ENCODE data around the gene GFRAL. TPM values are rescaled to one million over a fixed set of nuclear protein-coding genes. Genes with fewer than 3 reads are reported as not detected.

GFRAL gene
- total RNA-seq, 2 experiments from 2014 or later = not detected

- H3K4me3 ChIP-seq (ENCODE audit: low read depth, low read length, poor library complexity, severe bottlenecking) = no peak overlapping the region
- no peaks in the 10 kb centered on the region for H3K9me3 ChIP-seq (ENCODE audit: low read length)
- ChIA-PET CTCF (ENCODE audit: unreplicated experiment) (no interaction called here), POLR2A (interaction anchor here (0.7 kb wide), 1 partner anchor 114 kb away, joined by 3 read pairs; no protein-coding TSS in a partner anchor)
- DNase-seq (ENCODE audit: low spot score) = no peak
- H3K4me2 ChIP-seq (ENCODE audit: low read length) = no peak overlapping the region
- no peak overlapping the region for H3K27ac ChIP-seq (ENCODE audit: low read depth, low read length, poor library complexity, severe bottlenecking)
- no peaks in the 10 kb centered on the region for H3K9me2 ChIP-seq (ENCODE audit: insufficient read depth, low read length)
- no peaks in the 10 kb centered on the region for H4K20me1 ChIP-seq (ENCODE audit: insufficient read depth, low read length)
- TF ChIP-seq, protein P1, sequence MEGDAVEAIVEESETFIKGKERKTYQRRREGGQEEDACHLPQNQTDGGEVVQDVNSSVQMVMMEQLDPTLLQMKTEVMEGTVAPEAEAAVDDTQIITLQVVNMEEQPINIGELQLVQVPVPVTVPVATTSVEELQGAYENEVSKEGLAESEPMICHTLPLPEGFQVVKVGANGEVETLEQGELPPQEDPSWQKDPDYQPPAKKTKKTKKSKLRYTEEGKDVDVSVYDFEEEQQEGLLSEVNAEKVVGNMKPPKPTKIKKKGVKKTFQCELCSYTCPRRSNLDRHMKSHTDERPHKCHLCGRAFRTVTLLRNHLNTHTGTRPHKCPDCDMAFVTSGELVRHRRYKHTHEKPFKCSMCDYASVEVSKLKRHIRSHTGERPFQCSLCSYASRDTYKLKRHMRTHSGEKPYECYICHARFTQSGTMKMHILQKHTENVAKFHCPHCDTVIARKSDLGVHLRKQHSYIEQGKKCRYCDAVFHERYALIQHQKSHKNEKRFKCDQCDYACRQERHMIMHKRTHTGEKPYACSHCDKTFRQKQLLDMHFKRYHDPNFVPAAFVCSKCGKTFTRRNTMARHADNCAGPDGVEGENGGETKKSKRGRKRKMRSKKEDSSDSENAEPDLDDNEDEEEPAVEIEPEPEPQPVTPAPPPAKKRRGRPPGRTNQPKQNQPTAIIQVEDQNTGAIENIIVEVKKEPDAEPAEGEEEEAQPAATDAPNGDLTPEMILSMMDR (conservative IDR thresholded peaks at IDR 0.05; ENCODE audit: low read length) = no peak
- TF ChIP-seq EZH2phosphoT487 (IDR thresholded peaks at IDR 0.05; ENCODE audit: borderline replicate concordance, low read depth, low read length) = no peak
- no peak overlapping the region for H2AFZ ChIP-seq (ENCODE audit: low read length)
- no peaks in the 10 kb centered on the region for H3K79me2 ChIP-seq (ENCODE audit: insufficient read depth, low read depth, low read length)
- BruUV-seq (replicated peaks) = no TSS peak
- H3K4me1 ChIP-seq (ENCODE audit: insufficient read depth, low read length, poor library complexity, severe bottlenecking) = no peaks in the 10 kb centered on the region
- H3K36me3 ChIP-seq (ENCODE audit: insufficient read depth, low read length) = no peaks in the 10 kb centered on the region
- intact Hi-C loops (cut with micrococcal nuclease; ENCODE audit: unreplicated experiment) = no loop called here
Measured at GRCh38 chr6:55282115-55282514, 45.2 kb upstream of the GFRAL start.

- no peak overlapping the region for H3K27ac ChIP-seq (ENCODE audit: low read depth, low read length, poor library complexity, severe bottlenecking)
- H4K20me1 ChIP-seq (ENCODE audit: insufficient read depth, low read length) = no peaks in the 10 kb centered on the region; the same call in 1 of the 2 replicates
- POLR2A ChIA-PET = no interaction called here
- BruUV-seq (replicated peaks) = no TSS peak
- H3K4me2 ChIP-seq (ENCODE audit: low read length) = no peak overlapping the region
- no peaks in the 10 kb centered on the region for H3K4me1 ChIP-seq (ENCODE audit: insufficient read depth, low read length, poor library complexity, severe bottlenecking)
- H3K9me2 ChIP-seq (ENCODE audit: insufficient read depth, low read length) = no peaks in the 10 kb centered on the region
- H3K79me2 ChIP-seq (ENCODE audit: insufficient read depth, low read depth, low read length) = no peaks in the 10 kb centered on the region
- no peak for TF ChIP-seq EZH2phosphoT487 (IDR thresholded peaks at IDR 0.05; ENCODE audit: borderline replicate concordance, low read depth, low read length)
- TF ChIP-seq, protein P1 (conservative IDR thresholded peaks at IDR 0.05; ENCODE audit: low read length) = no peak
- H3K36me3 ChIP-seq (ENCODE audit: insufficient read depth, low read length) = no peaks in the 10 kb centered on the region
- no peaks in the 10 kb centered on the region for H3K9me3 ChIP-seq (ENCODE audit: low read length)
- intact Hi-C loops (cut with micrococcal nuclease; ENCODE audit: unreplicated experiment) = no loop called here
- DNase-seq (ENCODE audit: low spot score) = no peak
- no peak overlapping the region for H2AFZ ChIP-seq (ENCODE audit: low read length)
- no peak overlapping the region for H3K4me3 ChIP-seq (ENCODE audit: low read depth, low read length, poor library complexity, severe bottlenecking)
- CTCF ChIA-PET (ENCODE audit: unreplicated experiment) = no interaction called here
Measured at GRCh38 chr6:55286824-55287223, 40.4 kb upstream of the GFRAL start.

- no peak for DNase-seq (ENCODE audit: low spot score)
- Histone ChIP-seq H4K20me1 (ENCODE audit: insufficient read depth, low read length) (no peaks in the 10 kb centered on the region; the same call in 1 of the 2 replicates), H2AFZ (ENCODE audit: low read length) (no peak overlapping the region), H3K36me3 (ENCODE audit: insufficient read depth, low read length) (no peaks in the 10 kb centered on the region), H3K79me2 (ENCODE audit: insufficient read depth, low read depth, low read length) (no peaks in the 10 kb centered on the region), H3K4me1 (ENCODE audit: insufficient read depth, low read length, poor library complexity, severe bottlenecking) (no peaks in the 10 kb centered on the region), H3K4me3 (ENCODE audit: low read depth, low read length, poor library complexity, severe bottlenecking) (no peak overlapping the region), H3K27ac (ENCODE audit: low read depth, low read length, poor library complexity, severe bottlenecking) (no peak overlapping the region), H3K9me2 (ENCODE audit: insufficient read depth, low read length) (no peaks in the 10 kb centered on the region), H3K9me3 (ENCODE audit: low read length) (no peaks in the 10 kb centered on the region), H3K4me2 (ENCODE audit: low read length) (no peak overlapping the region)
- POLR2A ChIA-PET = no interaction called here
- intact Hi-C loops (cut with micrococcal nuclease; ENCODE audit: unreplicated experiment) = no loop called here
- BruUV-seq (replicated peaks) = no TSS peak
- TF ChIP-seq, protein P1 (conservative IDR thresholded peaks at IDR 0.05; ENCODE audit: low read length) = no peak
- TF ChIP-seq EZH2phosphoT487 (IDR thresholded peaks at IDR 0.05; ENCODE audit: borderline replicate concordance, low read depth, low read length) = no peak
- CTCF ChIA-PET (ENCODE audit: unreplicated experiment) = no interaction called here
Measured at GRCh38 chr6:55290736-55291135, 36.5 kb upstream of the GFRAL start.
